Neural cell (in vitro differentiated cells): ENCODE measurements around the gene SIAE. TPM values are rescaled to one million over a fixed set of nuclear protein-coding genes. Genes with fewer than 3 reads are reported as not detected.

ENCODE experiments used
- H2AFZ ChIP-seq: fragments of 200-600, 300-800 bp; sonication (generic), shearing (Covaris generic); 2 replicates; pipeline ENCODE4 v1.6.0; 2014; ENCODE audit warnings: low read depth, mild to moderate bottlenecking, antibody characterized with exemption, low read length, moderate library complexity
- H3F3A ChIP-seq: fragments of 200-600 bp; shearing (Covaris generic); 2 replicates; pipeline ENCODE4 v1.6.1; 2016; ENCODE audit warnings: mild to moderate bottlenecking, moderate library complexity, mixed read lengths, antibody characterized with exemption, low read length; ENCODE audit not compliant: insufficient read depth, poor library complexity, severe bottlenecking
- H3K27ac ChIP-seq: fragments of 200-600, 300-800 bp; sonication (generic), shearing (Covaris generic); 2 replicates; pipeline ENCODE4 v1.5.1; 2014; ENCODE audit warnings: mild to moderate bottlenecking, low read length, moderate library complexity
- H3K27me3 ChIP-seq: fragments of 300-800, 200-600 bp; sonication (generic), shearing (Covaris generic); 2 replicates; pipeline ENCODE4 v1.6.0; 2014; ENCODE audit warnings: mild to moderate bottlenecking, low read depth, low read length, moderate library complexity; ENCODE audit not compliant: insufficient read depth
- H3K36me3 ChIP-seq: fragments of 300-800, 200-600 bp; sonication (generic), shearing (Covaris generic); 2 replicates; pipeline ENCODE4 v1.5.1; 2014; ENCODE audit warnings: mild to moderate bottlenecking, antibody characterized with exemption, low read length, moderate library complexity; ENCODE audit not compliant: insufficient read depth
- H3K4me2 ChIP-seq: fragments of 300-800, 200-600 bp; sonication (generic), shearing (Covaris generic); 2 replicates; pipeline ENCODE4 v1.6.0; 2014; ENCODE audit warnings: mild to moderate bottlenecking, low read length
- H3K4me3 ChIP-seq: fragments of 300-800, 200-600 bp; sonication (generic), shearing (Covaris generic); 2 replicates; pipeline ENCODE4 v1.5.1; 2014; ENCODE audit warnings: mild to moderate bottlenecking, low read length, moderate library complexity
- H3K79me2 ChIP-seq: fragments of 200-600 bp; shearing (Covaris generic); replicated peaks from 2 replicates; pipeline ENCODE4 v1.6.0; 2014; ENCODE audit warnings: mild to moderate bottlenecking, low read length, moderate library complexity; ENCODE audit not compliant: insufficient read depth
- H3K9ac ChIP-seq: fragments of 300-800, 200-600 bp; sonication (generic), shearing (Covaris generic); 2 replicates; pipeline ENCODE4 v1.6.1; 2016; ENCODE audit warnings: mild to moderate bottlenecking, low read length, mixed read lengths
- H3K9me2 ChIP-seq: fragments of 200-600 bp; shearing (Covaris generic); 2 replicates; pipeline ENCODE4 v1.6.1; 2016; ENCODE audit warnings: mild to moderate bottlenecking, low read length, mixed read lengths; ENCODE audit not compliant: insufficient read depth
- H3K9me3 ChIP-seq: fragments of 200-600, 300-800 bp; sonication (generic), shearing (Covaris generic); 2 replicates; pipeline ENCODE4 v1.6.1; 2016; ENCODE audit warnings: mild to moderate bottlenecking, mixed run types, low read length, moderate library complexity, mixed read lengths
- H4K20me1 ChIP-seq: fragments of 200-600 bp; shearing (Covaris generic); 2 replicates; pipeline ENCODE4 v1.6.1; 2016; ENCODE audit warnings: mild to moderate bottlenecking, mixed run types; ENCODE audit not compliant: insufficient read depth
- EP300 ChIP-seq: fragments of 450-650 bp; conservative IDR thresholded peaks from 2 replicates; pipeline ENCODE4 v1.6.1; 2014; ENCODE audit warnings: antibody characterized with exemption, mild to moderate bottlenecking, moderate library complexity; ENCODE audit not compliant: poor library complexity, severe bottlenecking
- EZH2 ChIP-seq: fragments of 200-600, 300-800 bp; shearing (Covaris generic), sonication (generic); IDR thresholded peaks from 2 replicates; pipeline ENCODE4 v1.6.1; 2014; ENCODE audit warnings: antibody characterized with exemption, low read length, borderline replicate concordance, mild to moderate bottlenecking; ENCODE audit not compliant: insufficient read depth, poor library complexity, severe bottlenecking
- MXI1 ChIP-seq: fragments of 450-650 bp; conservative IDR thresholded peaks from 2 replicates; pipeline ENCODE4 v1.6.1; 2014; ENCODE audit warnings: antibody characterized with exemption, mild to moderate bottlenecking; ENCODE audit not compliant: poor library complexity, severe bottlenecking
- POLR2AphosphoS5 ChIP-seq: IDR thresholded peaks from 2 replicates; pipeline ENCODE4 v1.6.1; 2012
- RAD21 ChIP-seq: fragments of 450-650 bp; conservative IDR thresholded peaks from 2 replicates; pipeline ENCODE4 v1.6.1; 2014; ENCODE audit warnings: antibody characterized with exemption, mild to moderate bottlenecking, moderate library complexity
- SMC3 ChIP-seq: fragments of 450-650 bp; conservative IDR thresholded peaks from 2 replicates; pipeline ENCODE4 v1.6.1; 2014; ENCODE audit warnings: antibody characterized with exemption, mild to moderate bottlenecking, moderate library complexity; ENCODE audit not compliant: poor library complexity
- TAF1 ChIP-seq: IDR thresholded peaks from 2 replicates; pipeline ENCODE4 v1.6.1; 2012; ENCODE audit warnings: low read depth
- polyA plus RNA-seq: library from polyadenylated mRNA; depleted of rRNA; stranded (reverse); fragments of >200 nt; gene quantifications from 2 replicates; pipeline ENCODE4 v1.2.3, GENCODE V29; 2014
- TF ChIP-seq, protein P1 (sequence below): fragments of 450-650 bp; IDR thresholded peaks from 2 replicates; pipeline ENCODE4 v1.5.1; 2014; ENCODE audit warnings: antibody characterized with exemption, mild to moderate bottlenecking, moderate library complexity; ENCODE audit not compliant: poor library complexity, severe bottlenecking
- TF ChIP-seq, protein P2 (sequence below): IDR thresholded peaks from 2 replicates; pipeline ENCODE4 v1.6.1; 2012; ENCODE audit warnings: borderline replicate concordance

SIAE gene
- polyA plus RNA-seq, 1 donor from 2014 or later: 4.0 TPM

DNA sequence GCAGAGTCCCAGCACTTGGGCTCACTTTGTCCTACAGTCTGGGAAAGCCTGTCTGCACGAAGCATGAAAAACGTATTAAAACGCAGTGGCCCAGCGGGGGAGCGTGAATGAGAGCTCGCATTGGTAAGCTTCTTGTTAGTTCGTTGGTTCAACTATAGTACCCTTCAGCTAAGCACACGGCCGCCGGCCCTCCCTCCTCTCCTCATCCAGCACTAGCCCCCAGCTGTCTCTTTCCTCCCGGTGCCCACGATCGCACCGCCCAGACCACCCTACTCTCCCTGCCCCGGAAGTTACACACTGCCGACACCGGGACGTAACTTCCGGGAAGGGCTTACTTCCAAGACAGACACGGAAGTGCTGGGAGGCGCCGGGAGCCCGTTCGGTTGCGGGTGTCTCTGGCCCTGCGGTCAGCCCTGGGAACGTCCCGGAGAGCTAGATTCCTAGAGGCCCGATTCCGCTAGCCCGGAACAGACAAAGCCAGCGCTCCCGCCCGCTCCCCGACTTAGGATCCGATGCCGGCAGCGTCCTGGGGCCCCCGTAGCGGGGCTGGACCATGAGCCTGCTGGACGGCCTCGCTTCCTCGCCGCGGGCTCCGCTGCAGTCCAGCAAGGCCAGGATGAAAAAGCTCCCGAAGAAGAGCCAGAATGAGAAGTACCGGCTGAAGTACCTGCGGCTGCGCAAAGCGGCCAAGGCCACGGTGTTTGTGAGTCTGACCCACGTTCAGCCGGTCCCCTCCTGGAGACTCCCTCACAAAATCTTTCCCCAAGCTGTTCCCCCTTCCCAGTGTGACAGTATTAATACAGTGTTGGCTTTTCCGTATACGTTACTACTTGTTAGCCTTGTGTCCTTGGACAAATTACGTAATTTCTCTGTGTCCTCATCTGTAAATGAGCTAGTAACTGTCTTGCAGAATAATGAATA lies 50.7 kb downstream of the SIAE start, which contains the start of gene TBRG1:
TSS of gene TBRG1 (plus strand) at position 334 of the 921 bp plus-strand sequence. CDS start at position 554, 220 bp downstream.
- Histone ChIP-seq H3F3A (peaks cover 3% of the 10 kb centered on the region), H3K4me2 (peak within 1 kb of the TSS; percentile 87), H3K9me3 (no peaks in the 10 kb centered on the region), H3K9ac (peak within 1 kb of the TSS; percentile 93), H3K79me2 (peaks cover 26% of the 10 kb centered on the region), H3K4me3 (peak within 1 kb of the TSS; percentile 92), H3K27ac (peak within 1 kb of the TSS; percentile 95), H4K20me1 (no peaks in the 10 kb centered on the region), H3K36me3 (peaks cover 5% of the 10 kb centered on the region), H3K9me2 (no peaks in the 10 kb centered on the region), H3K27me3 (no peaks in the 10 kb centered on the region), H2AFZ (peak within 1 kb of the TSS; percentile 69)
- TF ChIP-seq EZH2: no peak
- TF ChIP-seq, protein P1, sequence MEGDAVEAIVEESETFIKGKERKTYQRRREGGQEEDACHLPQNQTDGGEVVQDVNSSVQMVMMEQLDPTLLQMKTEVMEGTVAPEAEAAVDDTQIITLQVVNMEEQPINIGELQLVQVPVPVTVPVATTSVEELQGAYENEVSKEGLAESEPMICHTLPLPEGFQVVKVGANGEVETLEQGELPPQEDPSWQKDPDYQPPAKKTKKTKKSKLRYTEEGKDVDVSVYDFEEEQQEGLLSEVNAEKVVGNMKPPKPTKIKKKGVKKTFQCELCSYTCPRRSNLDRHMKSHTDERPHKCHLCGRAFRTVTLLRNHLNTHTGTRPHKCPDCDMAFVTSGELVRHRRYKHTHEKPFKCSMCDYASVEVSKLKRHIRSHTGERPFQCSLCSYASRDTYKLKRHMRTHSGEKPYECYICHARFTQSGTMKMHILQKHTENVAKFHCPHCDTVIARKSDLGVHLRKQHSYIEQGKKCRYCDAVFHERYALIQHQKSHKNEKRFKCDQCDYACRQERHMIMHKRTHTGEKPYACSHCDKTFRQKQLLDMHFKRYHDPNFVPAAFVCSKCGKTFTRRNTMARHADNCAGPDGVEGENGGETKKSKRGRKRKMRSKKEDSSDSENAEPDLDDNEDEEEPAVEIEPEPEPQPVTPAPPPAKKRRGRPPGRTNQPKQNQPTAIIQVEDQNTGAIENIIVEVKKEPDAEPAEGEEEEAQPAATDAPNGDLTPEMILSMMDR: no peak
- TF ChIP-seq RAD21: peak; percentile 67
- peak; percentile 85 for TF ChIP-seq MXI1
- TF ChIP-seq POLR2AphosphoS5: peak; percentile 99
- peak; percentile 67 for TF ChIP-seq EP300
- TF ChIP-seq, protein P2, sequence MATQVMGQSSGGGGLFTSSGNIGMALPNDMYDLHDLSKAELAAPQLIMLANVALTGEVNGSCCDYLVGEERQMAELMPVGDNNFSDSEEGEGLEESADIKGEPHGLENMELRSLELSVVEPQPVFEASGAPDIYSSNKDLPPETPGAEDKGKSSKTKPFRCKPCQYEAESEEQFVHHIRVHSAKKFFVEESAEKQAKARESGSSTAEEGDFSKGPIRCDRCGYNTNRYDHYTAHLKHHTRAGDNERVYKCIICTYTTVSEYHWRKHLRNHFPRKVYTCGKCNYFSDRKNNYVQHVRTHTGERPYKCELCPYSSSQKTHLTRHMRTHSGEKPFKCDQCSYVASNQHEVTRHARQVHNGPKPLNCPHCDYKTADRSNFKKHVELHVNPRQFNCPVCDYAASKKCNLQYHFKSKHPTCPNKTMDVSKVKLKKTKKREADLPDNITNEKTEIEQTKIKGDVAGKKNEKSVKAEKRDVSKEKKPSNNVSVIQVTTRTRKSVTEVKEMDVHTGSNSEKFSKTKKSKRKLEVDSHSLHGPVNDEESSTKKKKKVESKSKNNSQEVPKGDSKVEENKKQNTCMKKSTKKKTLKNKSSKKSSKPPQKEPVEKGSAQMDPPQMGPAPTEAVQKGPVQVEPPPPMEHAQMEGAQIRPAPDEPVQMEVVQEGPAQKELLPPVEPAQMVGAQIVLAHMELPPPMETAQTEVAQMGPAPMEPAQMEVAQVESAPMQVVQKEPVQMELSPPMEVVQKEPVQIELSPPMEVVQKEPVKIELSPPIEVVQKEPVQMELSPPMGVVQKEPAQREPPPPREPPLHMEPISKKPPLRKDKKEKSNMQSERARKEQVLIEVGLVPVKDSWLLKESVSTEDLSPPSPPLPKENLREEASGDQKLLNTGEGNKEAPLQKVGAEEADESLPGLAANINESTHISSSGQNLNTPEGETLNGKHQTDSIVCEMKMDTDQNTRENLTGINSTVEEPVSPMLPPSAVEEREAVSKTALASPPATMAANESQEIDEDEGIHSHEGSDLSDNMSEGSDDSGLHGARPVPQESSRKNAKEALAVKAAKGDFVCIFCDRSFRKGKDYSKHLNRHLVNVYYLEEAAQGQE: peak; percentile 86
- peak; percentile 95 for TF ChIP-seq TAF1
- peak; percentile 71 for TF ChIP-seq SMC3

DNA sequence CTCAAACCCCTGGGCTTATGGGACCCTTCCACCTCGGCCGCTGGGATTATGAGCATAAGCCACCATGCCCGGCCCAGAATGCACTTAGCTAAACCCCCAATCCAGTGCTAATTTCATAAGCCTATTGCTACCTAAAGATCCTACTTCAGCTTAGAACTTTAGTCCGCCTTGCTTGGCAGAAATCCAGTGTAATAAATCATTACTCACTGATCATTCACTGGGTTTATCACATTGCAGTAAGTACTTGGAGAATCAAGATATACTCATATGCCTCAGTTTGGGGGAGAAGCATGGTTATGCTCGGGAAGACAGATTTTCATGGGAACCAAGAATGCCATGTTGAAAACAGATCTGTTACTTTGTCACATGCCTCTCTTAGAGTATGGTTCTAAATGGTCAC lies 54.7 kb downstream of the SIAE start:
- Histone ChIP-seq H3K4me2 (no peak overlapping the region), H3K4me3 (no peak overlapping the region), H4K20me1 (no peaks in the 10 kb centered on the region), H3K27me3 (no peaks in the 10 kb centered on the region), H3K9ac (no peak overlapping the region), H3K27ac (no peak overlapping the region), H2AFZ (no peak overlapping the region), H3K36me3 (no peaks in the 10 kb centered on the region), H3K9me2 (no peaks in the 10 kb centered on the region), H3K9me3 (no peaks in the 10 kb centered on the region), H3K79me2 (peaks cover 11% of the 10 kb centered on the region), H3F3A (peaks cover 3% of the 10 kb centered on the region)
- TF ChIP-seq, protein P2: no peak
- TF ChIP-seq POLR2AphosphoS5 (no peak), RAD21 (no peak), MXI1 (no peak), EZH2 (no peak), EP300 (no peak), SMC3 (no peak), TAF1 (no peak)
- TF ChIP-seq, protein P1: no peak
